Activated CD8-positive, alpha-beta memory T cell treated with anti-CD3 and anti-CD28 coated beads for 36 hours (primary cell): ENCODE measurements around the gene CTDNEP1. TPM values are rescaled to one million over a fixed set of nuclear protein-coding genes. Genes with fewer than 3 reads are reported as not detected.

ENCODE experiments used
- CTCF ChIA-PET: fragments of 350-600 bp; sonication (Branson Sonifier 250); formaldehyde crosslinking; loops from one replicate; lab custom pipeline; 2021; ENCODE audit warnings: antibody characterized with exemption; lab: Charles Lee
- POLR2A ChIA-PET: fragments of 350-600 bp; sonication (Branson Sonifier 250); formaldehyde crosslinking; loops from one replicate; lab custom pipeline; 2021; ENCODE audit warnings: antibody characterized with exemption; lab: Charles Lee
- total RNA-seq, 2 experiments: library from RNA; stranded (reverse); gene quantifications; one replicate each; pipeline ENCODE4 v1.2.3, GENCODE V29; 2021

CTDNEP1 gene
- total RNA-seq, 2 experiments from 2014 or later, result 202 to 207 TPM

- ChIA-PET POLR2A (no interaction called here), CTCF (interaction anchor here (1.6 kb wide), 1 partner anchor 18 kb away, joined by 3 read pairs; the partner anchor contains the start of gene GABARAP)
Measured at GRCh38 chr17:7224661-7225111, 26.8 kb downstream of the CTDNEP1 start.

- POLR2A ChIA-PET, result no interaction called here
- CTCF ChIA-PET, result interaction anchor here (1.6 kb wide), 1 partner anchor 18 kb away, joined by 3 read pairs; the partner anchor contains the start of gene GABARAP
Measured at GRCh38 chr17:7224110-7224509, 27.4 kb downstream of the CTDNEP1 start.

DNA sequence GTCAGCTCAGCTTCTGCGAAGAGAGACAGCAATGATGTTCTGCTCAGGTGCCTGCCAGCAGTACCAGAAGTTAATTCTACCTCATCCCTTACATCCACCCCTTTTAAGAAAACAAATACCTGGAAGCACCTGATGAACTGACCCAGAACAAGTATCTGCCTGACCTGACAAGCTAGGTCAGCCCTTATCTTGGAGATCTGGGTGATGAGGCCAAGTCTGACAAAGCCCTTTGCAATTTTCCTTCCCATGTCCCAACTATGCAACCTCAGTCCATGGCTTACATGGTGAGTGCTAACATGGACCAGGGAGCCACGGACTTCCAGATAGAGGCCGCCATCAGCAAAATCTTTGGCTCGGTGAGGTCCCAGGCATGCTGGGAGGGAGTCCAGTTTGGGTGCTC is 28.2 kb downstream of the CTDNEP1 start:
- ChIA-PET CTCF (interaction anchor here (1.6 kb wide), 1 partner anchor 19 kb away, joined by 3 read pairs; the partner anchor contains the start of gene GABARAP), POLR2A (no interaction called here)

DNA sequence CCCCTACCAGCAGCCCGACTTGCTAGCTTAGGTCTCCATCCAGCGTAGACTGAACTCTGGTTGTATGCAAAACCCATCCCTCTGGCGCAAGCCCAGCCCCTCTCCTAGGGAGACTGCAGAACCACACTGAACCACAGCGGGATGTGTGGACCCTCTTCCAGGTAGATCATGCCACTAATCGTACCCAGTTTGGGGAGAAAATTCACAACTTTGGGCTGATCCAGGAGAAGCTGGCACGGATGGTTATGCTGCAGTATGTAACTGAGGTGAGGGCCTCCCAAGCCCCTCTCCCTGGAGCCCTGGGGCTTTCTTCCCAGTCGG is 28.6 kb downstream of the CTDNEP1 start:
- POLR2A ChIA-PET, result interaction anchor here (1.5 kb wide), 1 partner anchor 11 kb away, joined by 4 read pairs; the partner anchor contains the start of gene DVL2
- CTCF ChIA-PET, result interaction anchor here (1.6 kb wide), 1 partner anchor 20 kb away, joined by 3 read pairs; the partner anchor contains the start of gene GABARAP

DNA sequence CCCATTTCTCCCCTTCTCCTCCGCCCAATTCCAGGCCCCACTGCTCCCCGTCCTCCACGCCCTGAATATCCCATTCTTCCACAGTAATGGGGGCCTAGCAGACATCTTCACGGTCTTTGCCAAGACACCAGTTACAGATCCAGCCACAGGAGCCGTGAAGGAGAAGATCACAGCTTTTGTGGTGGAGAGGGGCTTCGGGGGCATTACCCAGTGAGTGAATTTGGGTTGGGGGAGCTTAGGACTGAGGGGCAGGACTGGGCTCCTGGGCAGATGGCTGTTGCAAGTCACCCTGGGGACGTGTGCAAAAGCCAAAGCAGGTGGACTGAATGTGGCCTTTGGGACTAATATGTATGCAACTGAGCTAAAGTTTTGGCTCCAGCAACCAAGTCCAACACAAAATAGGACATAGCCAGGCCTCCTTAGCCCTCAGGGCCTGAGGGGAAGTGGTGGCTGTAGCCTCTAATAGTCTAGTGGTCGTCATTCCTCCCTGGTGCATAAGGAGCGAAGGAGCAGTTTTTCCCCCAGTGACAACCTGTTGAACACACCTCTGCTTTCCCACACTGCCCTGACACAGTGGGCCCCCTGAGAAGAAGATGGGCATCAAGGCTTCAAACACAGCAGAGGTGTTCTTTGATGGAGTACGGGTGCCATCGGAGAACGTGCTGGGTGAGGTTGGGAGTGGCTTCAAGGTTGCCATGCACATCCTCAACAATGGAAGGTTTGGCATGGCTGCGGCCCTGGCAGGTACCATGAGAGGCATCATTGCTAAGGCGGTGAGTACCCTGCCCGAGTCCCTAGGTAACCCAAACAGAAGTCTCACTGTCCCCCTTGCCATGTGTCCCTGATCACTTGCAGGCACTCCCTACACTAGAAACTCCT is 29.2 kb downstream of the CTDNEP1 start:
- POLR2A ChIA-PET, result interaction anchor here (1.5 kb wide), 1 partner anchor 11 kb away, joined by 4 read pairs; the partner anchor contains the start of gene DVL2
- CTCF ChIA-PET, result interaction anchor here (1.3 kb wide), 1 partner anchor 74 kb away, joined by 3 read pairs; no protein-coding TSS in a partner anchor

DNA sequence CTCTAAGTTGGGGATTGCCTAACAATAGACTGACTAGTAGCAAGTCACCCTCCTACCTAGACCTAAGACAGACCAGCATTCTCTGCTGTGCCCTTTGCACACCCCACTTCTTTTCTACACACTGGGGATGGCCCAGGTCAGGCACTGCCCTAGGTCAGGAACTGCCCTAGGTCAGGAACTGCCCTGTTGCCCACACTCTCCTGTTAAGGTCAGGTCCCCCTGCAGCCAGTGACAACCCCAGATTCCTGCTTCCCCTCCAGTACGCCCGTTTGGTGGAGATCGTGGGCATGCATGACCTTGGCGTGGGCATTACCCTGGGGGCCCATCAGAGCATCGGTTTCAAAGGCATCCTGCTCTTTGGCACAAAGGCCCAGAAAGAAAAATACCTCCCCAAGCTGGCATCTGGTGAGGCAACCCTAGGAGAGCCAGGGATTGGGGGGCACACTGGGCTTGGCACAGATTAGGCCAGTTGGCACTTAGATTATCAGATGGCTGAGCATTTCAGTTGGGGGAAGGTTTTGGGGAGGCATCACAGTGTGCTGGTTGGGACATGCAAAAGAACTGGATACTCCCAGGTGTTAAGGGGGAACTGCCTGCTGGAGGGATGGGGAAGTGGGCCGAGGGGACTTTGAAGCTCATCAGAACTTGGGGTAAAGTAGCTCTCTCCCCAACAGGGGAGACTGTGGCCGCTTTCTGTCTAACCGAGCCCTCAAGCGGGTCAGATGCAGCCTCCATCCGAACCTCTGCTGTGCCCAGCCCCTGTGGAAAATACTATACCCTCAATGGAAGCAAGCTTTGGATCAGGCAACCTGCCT is 30.0 kb downstream of the CTDNEP1 start:
- ChIA-PET CTCF (interaction anchor here (1.1 to 2.1 kb wide), 9 partner anchors 10 to 75 kb away, joined by 3 to 12 read pairs (median 5); partner anchors contain the start of genes CTDNEP1, DVL2, ELP5 and GABARAP), POLR2A (interaction anchor here (0.6 to 3.3 kb wide), 9 partner anchors 10 to 108 kb away, joined by 3 to 19 read pairs (median 5); partner anchors contain the start of genes DVL2, NEURL4 and PHF23)

GRCh38 chr17:7220593-7221277 is 30.8 kb downstream of the CTDNEP1 start:
- ChIA-PET CTCF (interaction anchor here (1.0 to 2.1 kb wide), 9 partner anchors 11 to 76 kb away, joined by 3 to 12 read pairs (median 5); partner anchors contain the start of genes CTDNEP1, DVL2, ELP5 and GABARAP), POLR2A (interaction anchor here (0.6 to 3.3 kb wide), 10 partner anchors 9 to 184 kb away, joined by 3 to 19 read pairs (median 5); partner anchors contain the start of genes DVL2, NEURL4 and PHF23)

DNA sequence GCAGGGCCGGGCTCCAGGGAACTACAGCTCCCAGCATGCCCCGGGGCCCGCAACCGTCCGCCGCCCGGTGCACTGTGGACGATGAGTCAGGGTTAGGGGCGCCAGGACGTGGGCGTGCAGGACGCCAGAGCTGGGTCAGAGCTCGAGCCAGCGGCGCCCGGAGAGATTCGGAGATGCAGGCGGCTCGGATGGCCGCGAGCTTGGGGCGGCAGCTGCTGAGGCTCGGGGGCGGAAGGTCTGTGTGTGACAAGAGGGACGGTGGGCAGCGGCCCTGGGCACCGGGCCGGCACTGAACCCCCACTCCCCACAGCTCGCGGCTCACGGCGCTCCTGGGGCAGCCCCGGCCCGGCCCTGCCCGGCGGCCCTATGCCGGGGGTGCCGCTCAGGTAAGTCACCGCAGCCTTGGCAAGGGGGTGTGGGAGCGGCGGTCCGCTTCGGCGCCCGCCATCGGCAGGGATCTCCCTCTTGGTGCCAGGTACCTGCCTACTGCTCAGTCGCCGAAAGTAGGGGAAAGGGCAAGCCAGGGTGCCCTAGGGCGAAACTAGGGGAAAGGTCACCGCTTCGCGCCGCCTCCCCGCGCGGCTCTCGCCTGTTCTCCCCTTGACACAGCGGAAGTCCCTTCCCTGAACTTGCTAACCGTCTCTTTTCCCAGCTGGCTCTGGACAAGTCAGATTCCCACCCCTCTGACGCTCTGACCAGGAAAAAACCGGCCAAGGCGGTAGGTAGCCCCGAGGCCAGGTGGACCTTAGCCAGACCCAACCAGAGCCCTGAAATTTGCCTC is 31.5 kb downstream of the CTDNEP1 start, which contains the start of the genes ACADVL and DLG4:
ACADVL (plus strand) TSS at position 127 of the 781 bp plus-strand sequence; CDS start at position 174, 47 bp downstream.
DLG4 (minus strand) TSS at position 25 of the 781 bp plus-strand sequence.
- POLR2A ChIA-PET, result interaction anchor here (0.7 to 3.3 kb wide), 11 partner anchors 10 to 183 kb away, joined by 3 to 19 read pairs (median 5); partner anchors contain the start of genes ACAP1, CTDNEP1, DVL2 and NEURL4
- CTCF ChIA-PET, result interaction anchor here (0.9 to 2.1 kb wide), 10 partner anchors 12 to 174 kb away, joined by 3 to 12 read pairs (median 4); partner anchors contain the start of genes CTDNEP1, DVL2, ELP5 and PHF23

- ChIA-PET CTCF (interaction anchor here (0.9 to 2.1 kb wide), 4 partner anchors 20 to 174 kb away, joined by 3 to 12 read pairs (median 4); partner anchors contain the start of genes PHF23 and SLC2A4), POLR2A (interaction anchor here (0.6 to 3.3 kb wide), 7 partner anchors 10 to 117 kb away, joined by 3 to 19 read pairs (median 5); partner anchors contain the start of genes ACAP1, CTDNEP1, DVL2 and PHF23)
Measured at GRCh38 chr17:7219229-7219811, 32.2 kb downstream of the CTDNEP1 start.

DNA sequence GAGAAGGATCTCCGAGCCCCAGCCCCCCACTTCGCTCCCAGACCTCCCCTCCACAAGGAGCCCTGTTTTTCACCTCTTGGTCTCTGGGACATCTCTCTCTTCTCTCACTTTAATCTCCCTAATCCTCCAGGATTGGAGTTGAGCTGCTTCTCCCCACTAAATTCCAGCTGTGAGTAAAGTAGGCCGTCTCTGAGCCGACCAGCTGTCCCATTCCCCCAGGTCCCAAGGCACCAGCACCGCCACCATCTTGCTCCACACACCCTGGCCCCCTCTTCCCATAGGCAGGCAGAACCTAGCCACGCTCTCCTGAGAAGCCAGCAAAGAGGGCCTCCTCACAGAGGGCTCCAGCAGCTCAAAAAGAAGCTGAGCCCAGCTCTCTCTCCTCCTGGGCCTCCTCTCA is 32.8 kb downstream of the CTDNEP1 start:
- ChIA-PET POLR2A (interaction anchor here (0.6 to 3.3 kb wide), 5 partner anchors 19 to 118 kb away, joined by 3 to 19 read pairs (median 5); partner anchors contain the start of genes ACAP1, CTDNEP1 and PHF23), CTCF (interaction anchor here (1.4 to 1.5 kb wide), 2 partner anchors 21 to 63 kb away, joined by 4 read pairs; partner anchors contain the start of genes PHF23 and SLC2A4)

DNA sequence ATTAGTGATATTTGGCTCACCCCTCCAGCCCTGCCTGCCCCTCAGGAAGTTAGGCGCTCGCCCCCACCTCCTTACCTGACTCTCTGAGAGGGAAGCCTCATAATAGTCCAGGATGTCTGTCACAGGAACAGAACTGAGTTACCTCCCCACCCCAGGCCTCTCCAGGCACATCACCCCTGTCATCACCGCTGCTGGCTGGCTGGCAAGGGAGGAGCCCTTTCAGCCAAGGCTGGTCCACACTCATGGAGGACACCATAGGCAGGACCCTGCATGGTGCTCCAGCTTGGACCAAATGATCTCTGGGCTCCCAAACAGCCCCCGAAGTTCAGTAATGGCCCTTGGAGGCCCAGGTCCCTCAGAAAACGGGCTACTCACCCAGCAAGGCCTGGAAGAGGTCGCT is 33.4 kb downstream of the CTDNEP1 start:
- CTCF ChIA-PET, result interaction anchor here (1.5 kb wide), 1 partner anchor 63 kb away, joined by 4 read pairs; the partner anchor contains the start of gene SLC2A4
- POLR2A ChIA-PET, result interaction anchor here (3.3 kb wide), 1 partner anchor 19 kb away, joined by 19 read pairs; the partner anchor contains the start of gene PHF23

- CTCF ChIA-PET, result no interaction called here
- POLR2A ChIA-PET, result no interaction called here
Measured at GRCh38 chr17:7217113-7217987, 34.2 kb downstream of the CTDNEP1 start.

DNA sequence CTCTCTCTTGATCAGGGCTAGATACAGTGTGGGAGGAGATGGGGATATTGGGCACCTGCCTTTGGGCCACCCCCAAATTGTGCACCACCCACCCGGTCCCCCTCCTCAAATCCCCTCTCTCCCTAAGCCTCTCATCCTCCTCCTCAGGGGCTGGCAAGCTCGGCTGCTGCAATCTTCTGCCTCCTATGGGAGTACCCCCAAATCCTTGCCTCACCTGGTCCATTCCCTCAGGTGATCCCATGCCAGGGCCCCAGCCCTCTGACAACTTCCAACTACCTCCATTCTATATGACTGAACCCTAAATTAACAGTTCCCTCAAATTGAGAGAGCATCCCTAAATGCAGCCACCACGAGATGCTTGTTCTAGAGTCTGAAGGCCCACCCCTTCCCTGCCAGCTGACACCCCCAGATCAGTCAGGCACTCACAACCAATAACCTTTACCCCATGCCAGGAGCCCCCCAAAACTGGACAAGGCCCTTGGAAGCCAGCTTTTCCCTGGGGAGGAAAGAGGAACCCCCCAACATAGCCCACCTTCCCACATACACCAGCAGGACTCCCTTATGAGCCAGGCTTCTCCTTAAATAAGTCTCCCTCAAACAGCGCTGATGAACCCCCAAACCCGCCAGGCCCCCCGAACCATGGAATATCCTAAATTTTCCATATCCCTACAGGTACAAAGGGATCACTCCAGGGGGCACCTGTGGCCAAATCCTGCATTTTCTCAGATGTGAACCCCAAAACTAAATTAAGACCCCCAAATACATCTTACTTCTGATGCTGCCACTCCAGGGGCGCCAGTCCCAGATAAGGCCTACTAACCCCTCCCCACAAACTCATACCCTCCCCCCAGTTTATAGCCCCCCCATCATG is 35.1 kb downstream of the CTDNEP1 start:
- CTCF ChIA-PET, result interaction anchor here (0.9 kb wide), 1 partner anchor 76 kb away, joined by 3 read pairs; no protein-coding TSS in a partner anchor
- POLR2A ChIA-PET, result interaction anchor here (0.5 kb wide), 1 partner anchor 22 kb away, joined by 3 read pairs; no protein-coding TSS in a partner anchor

- ChIA-PET CTCF (interaction anchor here (0.9 kb wide), 1 partner anchor 77 kb away, joined by 3 read pairs; no protein-coding TSS in a partner anchor), POLR2A (interaction anchor here (0.5 kb wide), 1 partner anchor 22 kb away, joined by 3 read pairs; no protein-coding TSS in a partner anchor)
Measured at GRCh38 chr17:7215652-7216180, 35.8 kb downstream of the CTDNEP1 start.
